GM21367 (cell line): ENCODE results near the gene HCN1.
"Not testable (repeated sequence)": the region's sequence is repeated elsewhere in the genome, so short reads cannot be mapped to it uniquely, and the experiment has no call there.

Experiments used
- ATAC-seq: cut with Tn5 transposase; IDR thresholded peaks from one replicate; pipeline ENCODE4 v1.9.1; 2021; ENCODE audit not compliant: unreplicated experiment

HCN1 gene

DNA sequence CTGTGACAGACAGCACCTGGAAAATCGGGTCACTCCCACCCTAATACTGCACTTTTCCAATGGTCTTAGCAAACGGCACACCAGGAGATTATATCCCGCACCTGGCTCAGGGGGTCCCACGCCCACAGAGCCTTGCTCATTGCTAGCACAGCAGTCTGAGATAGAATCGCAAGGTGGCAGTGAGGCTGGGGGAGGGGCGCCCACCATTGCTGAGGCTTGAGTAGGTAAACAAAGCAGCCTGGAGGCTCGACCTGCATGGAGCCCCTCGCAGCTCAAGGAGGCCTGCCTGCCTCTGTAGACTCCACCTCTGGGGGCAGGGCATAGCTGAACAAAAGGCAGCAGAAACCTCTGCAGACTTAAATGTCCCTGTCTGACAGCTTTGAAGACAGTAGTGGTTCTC is 383.6 kb downstream of the HCN1 start:
- not testable (repeated sequence) for ATAC-seq

DNA sequence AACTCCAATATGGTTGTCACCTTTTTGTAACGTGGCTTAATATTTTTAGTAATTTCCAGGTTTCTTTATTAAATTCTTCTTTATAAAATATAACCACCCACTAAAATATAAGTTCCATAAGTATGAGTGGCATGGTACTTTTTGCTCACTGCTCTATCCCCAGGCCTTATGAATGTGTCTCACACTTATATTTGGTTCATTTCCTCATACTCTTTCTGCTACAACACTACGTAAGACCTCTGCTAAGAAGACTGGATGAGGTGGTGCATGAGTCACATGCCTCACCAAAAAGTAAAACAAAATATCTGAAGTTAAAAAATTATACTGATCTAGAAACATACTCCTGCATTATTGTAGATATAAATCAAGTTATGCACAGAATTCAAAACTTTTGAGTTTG is 400.9 kb downstream of the HCN1 start:
- ATAC-seq = no peak

DNA sequence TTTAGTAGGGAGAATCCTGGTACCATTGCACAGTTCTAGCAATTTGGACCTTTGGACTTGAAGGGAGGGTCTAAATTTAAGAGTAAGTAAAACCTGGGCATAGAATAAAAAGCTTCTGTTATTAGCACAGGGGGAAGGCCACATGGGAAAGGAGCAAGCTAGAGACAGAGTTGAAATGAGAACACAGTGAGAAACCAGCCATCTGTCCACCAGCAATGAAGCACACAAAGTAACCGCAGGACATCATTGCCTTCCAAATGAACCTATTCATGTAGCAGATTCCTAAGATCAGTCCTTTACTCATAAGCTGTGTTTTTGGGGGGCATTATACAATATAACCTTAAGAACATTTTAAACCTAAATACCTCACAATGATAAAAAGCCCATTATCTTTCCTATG is 407.4 kb downstream of the HCN1 start:
- ATAC-seq = no peak

DNA sequence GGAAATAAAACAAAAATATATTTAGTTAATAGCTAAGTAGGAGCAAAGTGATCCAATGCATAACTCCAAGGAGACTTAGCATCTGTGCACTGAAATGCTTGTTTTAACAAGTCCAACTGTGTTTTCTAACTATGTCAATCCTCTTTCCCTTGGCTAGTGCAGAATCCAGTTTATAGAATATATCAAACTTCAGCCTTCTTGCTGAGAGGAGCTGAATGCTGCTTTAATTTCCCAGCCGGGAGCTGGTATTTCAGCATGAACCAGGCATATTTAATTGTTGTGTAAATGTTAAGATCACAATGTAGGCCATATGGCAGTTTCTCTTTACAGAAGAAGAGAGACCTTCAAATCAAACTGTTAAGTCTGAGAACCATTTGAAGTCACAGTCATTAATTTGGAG is 411.7 kb downstream of the HCN1 start:
- no peak for ATAC-seq

DNA sequence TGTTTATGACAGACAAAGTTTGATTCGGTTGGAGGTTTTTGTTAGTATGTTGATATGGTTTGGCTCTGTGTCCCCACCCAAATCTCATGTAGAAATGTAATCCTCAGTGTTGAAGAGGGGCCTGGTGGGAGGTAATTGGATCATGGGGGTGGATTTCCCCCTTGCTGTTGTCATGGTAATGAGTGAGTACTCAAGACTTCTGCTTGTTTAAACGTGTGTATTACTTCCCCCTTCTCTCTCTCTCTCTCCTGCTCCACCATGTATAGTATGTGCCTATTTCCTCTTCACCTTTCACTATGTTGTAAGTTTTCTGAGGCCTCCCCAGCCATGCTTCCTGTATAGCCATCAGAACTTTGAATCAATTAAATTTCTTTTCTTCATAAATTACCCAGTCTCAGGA is 415.1 kb downstream of the HCN1 start:
- ATAC-seq = no peak

DNA sequence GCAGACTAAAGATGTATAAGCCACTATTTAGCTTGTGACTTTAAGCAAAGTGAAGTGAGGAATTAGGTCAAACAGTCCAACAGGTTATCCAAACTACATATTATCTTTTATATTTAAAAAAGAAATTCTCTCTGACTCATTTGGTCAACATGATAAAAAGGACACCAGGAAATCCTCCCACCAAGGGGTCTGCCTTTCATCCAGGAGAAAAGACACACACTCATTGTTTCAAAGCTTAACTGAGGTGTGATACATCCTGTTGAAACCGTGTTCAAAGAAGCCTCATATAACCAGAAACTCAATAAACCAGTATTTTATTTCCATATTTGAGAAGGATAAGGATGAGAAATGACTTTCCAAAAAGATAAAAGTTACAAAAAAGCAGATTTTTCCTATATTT is 417.1 kb downstream of the HCN1 start:
- ATAC-seq = no peak

DNA sequence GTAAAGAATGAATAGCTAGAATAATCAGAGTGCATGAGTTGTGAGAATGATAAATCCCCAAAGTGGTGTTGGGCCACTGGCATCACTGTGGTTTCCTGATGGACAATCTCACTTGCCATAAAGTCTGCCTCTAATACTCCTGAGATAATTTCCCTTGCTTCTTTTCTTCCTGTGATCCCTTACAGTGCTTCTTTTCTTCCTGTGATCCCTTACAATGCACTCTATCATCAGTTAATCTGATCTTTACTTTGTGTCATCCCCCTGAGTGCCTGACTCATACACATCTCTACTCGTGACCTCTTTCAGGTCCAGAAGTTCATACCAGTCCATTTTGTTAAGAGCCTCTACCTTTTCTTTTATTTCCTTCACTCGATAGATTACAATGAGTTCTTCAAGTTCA is 418.3 kb downstream of the HCN1 start:
- ATAC-seq = no peak

DNA sequence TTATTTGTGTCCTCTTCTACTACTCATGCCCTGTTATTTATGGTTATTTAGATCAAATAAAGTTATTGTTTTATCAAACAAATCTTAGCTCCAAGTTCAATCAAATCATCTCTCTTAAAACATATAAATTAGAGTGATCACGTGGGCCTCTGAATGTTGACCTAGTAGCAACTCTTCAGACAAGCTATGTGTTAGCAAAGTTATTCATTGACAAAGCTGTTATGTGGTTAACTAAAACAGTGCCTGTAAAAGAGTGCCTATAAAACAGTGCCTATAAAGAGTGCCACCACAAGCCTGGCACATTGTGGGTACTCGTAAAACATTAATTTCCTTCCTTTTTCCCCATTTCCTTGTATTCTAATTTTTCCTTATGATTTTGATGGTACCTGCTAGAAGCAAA is 421.9 kb downstream of the HCN1 start:
- ATAC-seq = no peak

DNA sequence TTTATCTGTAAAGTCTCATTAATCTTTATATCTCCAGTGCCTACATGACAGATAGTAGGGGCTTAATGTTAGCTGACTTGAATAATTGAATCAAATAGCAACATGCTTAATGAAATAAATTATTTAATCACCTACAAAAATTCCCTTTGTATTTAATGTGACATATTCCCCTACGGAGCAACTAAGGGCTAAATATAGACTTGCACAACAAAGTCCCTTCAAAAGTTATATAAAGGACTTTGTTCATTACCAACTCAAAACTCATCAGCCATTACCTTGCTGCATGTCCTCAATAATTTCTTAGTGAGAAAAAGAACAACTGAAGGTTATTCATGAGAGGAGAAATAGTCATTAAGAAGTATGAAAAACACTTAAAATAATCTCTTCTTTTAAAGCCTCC is 424.6 kb downstream of the HCN1 start:
- ATAC-seq = no peak

DNA sequence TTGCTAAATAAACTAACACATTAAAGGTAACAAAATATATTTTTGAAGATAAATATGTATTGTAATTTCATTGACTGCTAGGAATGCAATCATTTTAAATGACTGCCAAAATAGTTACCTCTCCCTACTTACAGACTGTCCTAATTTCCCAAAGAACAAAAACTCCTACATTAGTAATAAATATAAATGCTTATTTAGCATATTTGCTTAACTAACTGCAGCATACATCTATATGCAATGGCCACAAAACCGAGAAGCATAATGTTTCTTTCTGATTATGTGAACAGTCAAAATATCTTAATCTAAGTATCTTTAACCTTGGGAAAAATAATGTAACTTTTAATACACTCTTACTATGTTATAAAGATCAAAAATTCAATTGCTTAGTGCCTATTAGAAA is 431.7 kb downstream of the HCN1 start:
- ATAC-seq = no peak

DNA sequence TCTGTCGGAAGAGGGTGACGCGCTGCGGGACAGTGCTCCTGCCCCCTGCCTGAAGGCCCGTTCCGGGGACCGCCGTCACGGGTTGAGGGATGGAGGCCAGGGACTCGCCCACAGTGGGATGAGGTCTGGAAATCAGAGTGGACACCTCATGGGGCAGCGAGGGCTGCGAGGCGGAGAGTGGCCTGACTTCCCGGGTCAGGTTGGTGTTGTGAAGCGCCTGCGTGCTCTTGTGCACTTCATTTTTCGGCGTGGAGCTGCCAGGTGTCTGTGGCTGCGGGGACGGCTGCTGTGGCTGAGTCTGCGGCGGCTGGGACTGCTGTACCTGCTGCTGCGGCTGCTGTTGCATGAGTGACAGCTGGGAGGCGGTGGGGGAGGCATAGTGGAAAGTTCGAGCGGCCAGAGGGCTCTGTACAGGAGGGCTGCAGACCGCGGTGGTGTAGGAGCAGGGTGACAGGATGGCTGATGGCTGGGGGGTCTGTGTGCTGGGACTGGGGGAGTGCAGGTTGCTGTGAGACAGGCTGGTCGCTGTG is 434.1 kb downstream of the HCN1 start:
- ATAC-seq = no peak

DNA sequence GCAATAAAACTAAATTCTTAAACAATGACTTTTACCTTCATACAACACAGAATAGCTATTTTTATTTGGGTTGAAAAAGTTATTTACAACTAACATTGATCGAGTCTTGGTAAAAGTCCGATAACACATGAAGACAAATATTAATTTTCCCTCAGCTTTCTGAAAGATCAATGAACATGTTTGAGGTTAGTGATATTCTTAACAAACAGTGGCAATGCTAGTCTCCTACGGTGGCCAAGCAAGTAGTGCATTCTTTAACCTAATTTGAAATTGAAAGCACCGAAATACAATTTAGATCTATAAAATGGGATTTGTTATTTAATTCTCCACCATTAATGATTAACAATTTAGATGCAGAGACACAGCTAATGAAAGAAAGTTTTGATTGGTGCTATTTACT is 435.1 kb downstream of the HCN1 start:
- no peak for ATAC-seq

DNA sequence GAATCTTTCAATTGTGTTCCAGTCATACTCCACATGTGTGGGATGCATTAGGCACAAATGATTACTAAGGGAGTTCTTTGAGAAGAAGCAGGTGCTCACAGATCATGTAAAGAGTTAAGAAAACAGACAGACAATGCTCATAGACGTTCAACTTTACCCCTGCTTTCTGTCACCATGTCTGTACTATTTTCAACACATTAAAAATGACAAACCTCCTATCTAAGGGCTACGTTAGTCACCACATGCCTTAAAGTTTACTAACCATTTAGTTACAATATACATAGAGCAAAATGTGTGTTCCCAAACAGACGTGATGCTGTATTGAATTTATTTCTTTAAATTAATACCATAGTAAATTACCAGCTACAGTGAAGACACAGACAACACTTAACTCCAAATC is 435.9 kb downstream of the HCN1 start:
- no peak for ATAC-seq

DNA sequence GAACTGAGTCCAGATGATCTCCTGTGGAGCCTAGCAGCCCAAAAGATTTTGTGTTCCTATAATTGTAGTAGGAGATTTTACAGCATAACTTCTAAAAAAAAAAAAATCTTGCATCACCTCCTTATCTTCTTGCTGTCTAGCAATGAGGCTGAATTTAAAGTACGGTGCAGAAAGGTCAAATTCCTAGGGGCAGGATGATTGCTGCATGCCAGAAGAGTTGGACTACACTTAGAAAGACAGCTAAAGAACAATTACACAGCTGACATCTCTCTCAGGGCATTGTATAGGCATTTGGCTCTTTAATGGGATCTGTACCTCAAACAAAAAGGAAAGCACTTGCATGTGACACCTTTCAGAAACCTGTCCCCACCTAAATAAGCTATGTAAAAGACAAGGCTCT is 443.2 kb downstream of the HCN1 start:
- no peak for ATAC-seq

DNA sequence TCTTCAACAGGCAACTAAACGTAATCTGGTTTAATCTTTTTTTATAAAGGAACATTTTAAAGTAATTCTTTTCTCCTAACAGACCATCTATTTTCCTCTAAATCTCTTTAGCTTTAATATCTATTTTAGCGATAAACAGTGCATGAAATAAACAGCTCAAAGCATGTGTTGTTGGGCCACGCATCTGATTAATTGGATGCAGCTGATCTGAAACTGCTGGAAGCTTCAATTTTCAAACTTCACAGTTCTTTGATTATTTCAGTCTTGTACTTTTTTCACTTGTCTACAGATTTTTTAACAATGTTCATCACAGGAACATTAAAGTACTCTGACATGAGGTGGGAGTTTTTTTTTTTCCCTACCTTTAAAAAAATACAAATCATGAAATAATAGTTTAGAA is 443.6 kb downstream of the HCN1 start:
- ATAC-seq = no peak

DNA sequence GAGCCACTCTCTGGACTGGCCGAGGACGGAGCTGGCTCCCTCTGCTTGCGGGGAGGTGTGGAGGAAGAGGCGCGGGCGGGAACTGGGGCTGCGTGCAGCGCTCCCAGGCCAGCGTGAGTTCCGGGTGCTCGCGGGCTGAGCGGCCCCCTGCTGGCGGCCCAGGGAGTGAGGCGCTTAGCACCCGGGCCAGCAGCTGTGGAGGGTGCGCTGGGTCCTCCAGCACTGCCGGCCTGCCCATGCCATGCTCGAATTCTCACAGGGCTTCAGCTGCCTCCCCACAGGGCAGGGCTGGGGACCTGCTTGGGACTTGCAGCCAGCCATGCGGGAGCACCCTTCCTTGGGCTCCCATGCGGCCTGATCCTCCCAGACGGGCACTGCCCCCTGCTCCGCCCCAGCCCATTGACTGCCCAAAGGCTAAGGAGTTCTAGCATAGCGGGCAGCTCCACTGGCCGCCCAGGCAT is 470.6 kb downstream of the HCN1 start:
- ATAC-seq = no peak

DNA sequence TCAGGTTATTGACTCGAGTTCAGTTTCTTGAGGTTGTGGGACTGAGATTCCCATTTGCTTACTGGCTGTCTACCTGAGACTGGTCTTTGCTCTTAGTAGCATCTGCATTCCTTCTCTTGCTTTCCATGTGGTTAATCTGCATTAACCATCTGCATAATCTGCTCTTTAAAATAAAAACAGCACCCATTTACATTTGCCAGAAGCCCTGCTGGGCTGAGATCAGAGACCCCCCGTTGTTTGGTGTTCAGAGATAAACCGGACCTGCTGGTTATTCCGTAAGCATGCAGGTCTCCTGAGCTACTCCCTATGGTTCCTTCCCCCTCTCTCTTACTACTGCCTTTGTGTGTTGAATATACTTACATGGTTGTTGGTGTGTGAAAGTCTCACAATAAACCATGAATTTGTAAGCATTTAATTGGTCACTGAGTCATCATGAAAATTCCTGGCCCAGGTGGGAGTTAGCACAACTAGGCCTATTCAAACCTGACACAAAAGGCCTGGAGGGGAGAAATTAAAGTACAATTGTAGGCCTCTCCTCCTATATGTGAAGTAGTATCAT is 490.7 kb downstream of the HCN1 start:
- no peak for ATAC-seq
